ENCODE measurements around the gene ARL16. TPM values are rescaled to one million over a fixed set of nuclear protein-coding genes. Genes with fewer than 3 reads are reported as not detected.

The ARL16 gene
- total RNA-seq, 4 donors from 2014 or later, result 19.1 to 34.3 (median 27.9) TPM

DNA sequence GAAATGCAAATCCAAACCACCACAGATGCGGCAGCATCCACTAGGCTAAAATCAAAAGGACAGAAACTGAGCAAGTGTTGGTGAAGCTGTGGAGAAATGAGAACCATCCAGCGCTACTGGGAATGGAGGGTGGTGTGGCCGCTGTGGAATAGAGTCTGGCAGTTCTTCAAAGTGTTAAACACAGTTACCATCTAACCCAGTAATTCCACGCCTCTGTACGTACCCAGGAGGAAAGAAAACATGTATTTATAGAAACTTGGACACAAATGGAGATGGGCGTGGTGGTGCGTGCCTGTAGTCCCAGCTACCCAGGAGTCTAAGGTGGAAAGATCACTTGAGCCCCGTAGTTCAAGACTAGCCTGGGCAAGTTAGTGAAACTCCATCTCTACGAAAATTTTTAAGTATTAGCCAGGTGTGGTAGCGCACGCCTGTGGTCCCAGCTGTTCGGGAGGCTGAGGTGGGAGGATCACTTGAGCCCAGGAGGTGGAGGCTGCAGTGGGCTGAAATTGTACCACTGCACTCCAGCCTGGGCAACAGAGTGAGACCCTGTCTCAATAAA, 40.1 kb upstream of the ARL16 start:
- intact Hi-C loops (cut with DNase I), result no loop called here
- WGBS, 2 donors, result 19 to 29% methylated on average over 11 to 12 of the region's 12 CpGs
- peaks cover 21 to 73% (median 24%) of the 10 kb centered on the region in 3 donors for H3K4me1 ChIP-seq
- H3K36me3 ChIP-seq, result peaks cover 0 to 23% (median 0%) of the 10 kb centered on the region in 3 donors
- no peaks in the 10 kb centered on the region for H3K9me3 ChIP-seq
- H3K27me3 ChIP-seq, result peaks cover 0 to 12% (median 0%) of the 10 kb centered on the region in 4 donors
- H3K4me3 ChIP-seq, result peak overlapping the region in 1 of 4 donors; percentile 5
- H3K27ac ChIP-seq, result peak overlapping the region; percentile 72 to 91 (median 90)
- DNase-seq, result no peak
- peak in 2 of 4 donors; percentile 39 to 52 for TF ChIP-seq POLR2A (IDR thresholded peaks at IDR 0.05)
- TF ChIP-seq, protein P1, sequence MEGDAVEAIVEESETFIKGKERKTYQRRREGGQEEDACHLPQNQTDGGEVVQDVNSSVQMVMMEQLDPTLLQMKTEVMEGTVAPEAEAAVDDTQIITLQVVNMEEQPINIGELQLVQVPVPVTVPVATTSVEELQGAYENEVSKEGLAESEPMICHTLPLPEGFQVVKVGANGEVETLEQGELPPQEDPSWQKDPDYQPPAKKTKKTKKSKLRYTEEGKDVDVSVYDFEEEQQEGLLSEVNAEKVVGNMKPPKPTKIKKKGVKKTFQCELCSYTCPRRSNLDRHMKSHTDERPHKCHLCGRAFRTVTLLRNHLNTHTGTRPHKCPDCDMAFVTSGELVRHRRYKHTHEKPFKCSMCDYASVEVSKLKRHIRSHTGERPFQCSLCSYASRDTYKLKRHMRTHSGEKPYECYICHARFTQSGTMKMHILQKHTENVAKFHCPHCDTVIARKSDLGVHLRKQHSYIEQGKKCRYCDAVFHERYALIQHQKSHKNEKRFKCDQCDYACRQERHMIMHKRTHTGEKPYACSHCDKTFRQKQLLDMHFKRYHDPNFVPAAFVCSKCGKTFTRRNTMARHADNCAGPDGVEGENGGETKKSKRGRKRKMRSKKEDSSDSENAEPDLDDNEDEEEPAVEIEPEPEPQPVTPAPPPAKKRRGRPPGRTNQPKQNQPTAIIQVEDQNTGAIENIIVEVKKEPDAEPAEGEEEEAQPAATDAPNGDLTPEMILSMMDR (IDR thresholded peaks at IDR 0.05), result no peak

DNA sequence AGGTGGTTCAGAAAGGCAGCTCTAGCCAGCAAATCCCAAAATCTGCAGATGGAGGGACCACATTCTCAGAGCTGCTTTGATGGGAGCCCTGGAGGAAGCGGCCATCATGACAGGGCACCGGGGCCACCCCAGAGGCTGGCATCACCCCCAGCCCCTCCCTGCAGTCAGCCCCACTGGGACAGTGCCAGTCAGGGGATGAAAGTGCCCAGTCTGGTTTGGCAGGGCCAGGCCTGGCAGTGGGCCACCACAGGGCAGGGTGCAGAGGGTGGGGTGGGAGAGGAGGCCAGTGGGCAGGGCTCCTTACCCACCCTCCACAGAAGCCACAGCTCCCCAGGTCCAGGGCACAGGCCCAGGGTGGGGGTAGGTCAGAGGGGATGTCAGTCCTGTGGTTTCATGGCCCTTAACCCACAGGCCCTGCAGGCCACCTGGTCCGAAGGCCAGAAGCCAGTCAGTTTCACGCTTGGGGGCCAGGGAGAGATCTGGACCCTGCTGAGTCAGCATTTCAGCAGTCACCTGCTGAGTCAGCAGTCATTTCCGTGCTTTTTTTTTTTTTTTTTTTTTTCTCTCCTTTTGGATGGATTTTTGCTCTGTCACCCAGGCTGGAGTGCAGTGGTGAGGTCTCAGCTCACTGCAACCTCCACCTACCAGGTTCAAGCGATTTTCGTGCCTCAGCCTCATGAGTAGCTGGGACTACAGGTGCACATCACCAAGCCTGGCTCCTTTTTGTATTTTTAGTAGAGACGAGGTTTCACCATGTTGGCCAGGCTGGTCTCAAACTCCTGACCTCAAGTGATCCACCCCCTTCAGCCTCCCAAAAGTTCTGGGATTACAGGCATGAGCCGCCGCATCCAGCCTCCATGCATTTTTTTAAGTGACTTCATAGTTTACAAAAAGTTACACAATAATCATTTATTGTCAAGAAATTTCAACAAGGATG, 38.9 kb upstream of the ARL16 start:
- intact Hi-C loops (cut with DNase I), result no loop called here
- Histone ChIP-seq H3K36me3 (peaks cover 0 to 36% (median 0%) of the 10 kb centered on the region in 3 donors), H3K9me3 (no peaks in the 10 kb centered on the region), H3K27ac (peak overlapping the region; percentile 74 to 91 (median 90)), H3K4me1 (peaks cover 21 to 63% (median 24%) of the 10 kb centered on the region in 3 donors), H3K27me3 (peaks cover 0 to 10% (median 0%) of the 10 kb centered on the region in 4 donors), H3K4me3 (no peak overlapping the region)
- no peak for DNase-seq
- TF ChIP-seq, protein P1 (IDR thresholded peaks at IDR 0.05), result peak in 2 of 6 experiments; percentile 21 to 31
- no peak for TF ChIP-seq POLR2A (IDR thresholded peaks at IDR 0.05)
- 14 to 35% methylated on average over 8 to 9 of the region's 10 CpGs for WGBS, 2 donors

DNA sequence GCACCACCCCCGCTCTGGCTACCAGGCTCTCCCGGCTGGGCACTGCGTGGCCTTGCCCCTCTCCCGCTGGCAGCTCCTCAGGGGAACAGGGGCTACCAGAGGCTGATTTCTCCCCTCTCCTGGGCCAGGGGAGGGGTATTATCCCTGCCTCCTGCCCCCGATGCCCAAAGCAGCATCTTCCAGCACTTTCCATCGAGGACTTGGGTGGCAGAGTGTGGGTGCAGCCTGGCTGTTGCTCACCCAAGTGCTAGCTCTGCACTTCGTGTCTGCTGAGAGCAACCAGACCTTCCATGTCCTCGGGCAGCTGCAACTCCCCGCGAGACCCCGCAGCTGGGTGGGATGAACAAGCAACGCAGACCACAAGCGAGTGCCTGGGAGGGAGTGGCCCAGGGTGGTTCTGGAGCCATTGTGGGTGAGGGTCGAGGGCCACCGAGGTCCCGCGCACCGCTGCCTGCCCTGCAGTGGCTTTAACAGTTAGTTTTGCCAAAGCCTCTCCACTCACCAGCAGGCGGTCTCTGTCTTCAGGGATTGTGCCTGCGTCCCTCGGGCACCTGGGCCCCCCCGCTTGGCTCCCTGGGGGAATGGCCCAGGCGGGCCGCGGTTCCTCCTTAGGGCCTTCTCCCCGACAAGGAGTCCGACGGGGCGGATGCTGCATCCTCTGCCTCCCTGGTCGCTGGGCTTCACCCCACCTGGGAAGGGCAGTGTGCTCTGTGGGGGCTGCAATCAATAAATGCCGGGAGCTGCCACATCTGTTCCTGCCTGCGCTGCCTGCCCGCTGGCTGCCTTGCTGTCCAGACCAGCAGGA, 36.9 kb upstream of the ARL16 start:
- TF ChIP-seq POLR2A (IDR thresholded peaks at IDR 0.05), result no peak
- TF ChIP-seq, protein P1 (IDR thresholded peaks at IDR 0.05), result no peak
- Histone ChIP-seq H3K27me3 (peaks cover 0 to 10% (median 0%) of the 10 kb centered on the region in 4 donors), H3K4me1 (peaks cover 21 to 59% (median 24%) of the 10 kb centered on the region in 3 donors), H3K36me3 (peaks cover 0 to 56% (median 0%) of the 10 kb centered on the region in 3 donors), H3K4me3 (no peak overlapping the region), H3K9me3 (no peaks in the 10 kb centered on the region), H3K27ac (peak overlapping the region in 3 of 4 donors; percentile 90 to 91 (median 91))
- no peak for DNase-seq
- intact Hi-C loops (cut with DNase I), result no loop called here
- 75 to 97% methylated on average over 6 to 10 of the region's 33 CpGs for WGBS, 2 donors

DNA sequence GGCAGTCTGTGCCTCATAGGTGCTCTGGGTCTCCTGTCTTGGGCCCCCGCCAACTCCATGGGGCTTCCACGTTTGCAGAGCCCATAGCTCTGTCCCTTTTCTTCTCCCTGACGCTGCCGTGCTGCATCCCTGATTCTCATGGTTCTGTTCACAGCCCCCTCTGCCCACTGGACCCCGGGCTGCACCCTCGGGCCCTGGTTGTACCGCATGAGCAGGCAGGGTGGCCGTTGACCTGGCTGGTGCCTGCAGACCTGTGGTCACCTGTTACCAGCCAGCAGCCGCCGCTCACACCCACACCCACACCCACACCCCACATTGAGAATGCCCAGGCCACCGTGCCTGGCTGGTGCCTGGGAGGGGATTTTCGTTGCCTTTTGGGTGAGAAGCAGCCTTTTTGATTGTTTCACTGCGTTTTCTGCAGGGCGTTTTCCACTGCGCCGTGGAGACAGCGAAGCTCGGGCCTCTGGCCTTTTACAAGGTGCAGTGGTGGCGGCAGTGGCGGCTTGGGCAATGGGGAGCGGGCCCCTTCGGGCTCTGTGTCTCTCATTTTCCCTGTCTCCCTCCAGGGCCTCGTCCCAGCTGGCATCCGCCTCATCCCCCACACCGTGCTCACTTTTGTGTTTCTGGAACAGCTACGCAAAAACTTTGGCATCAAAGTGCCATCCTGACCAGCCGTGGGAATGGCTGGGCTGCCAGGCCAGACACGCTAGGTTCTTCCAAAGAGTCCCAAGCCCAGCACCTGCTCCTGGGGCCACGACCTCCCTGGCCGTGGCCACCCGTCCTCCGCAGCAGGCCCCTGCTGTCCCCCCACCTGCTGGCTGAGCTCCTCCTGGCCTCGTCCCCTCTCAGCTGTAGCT, 36.0 kb upstream of the ARL16 start:
- no peak overlapping the region for H3K4me3 ChIP-seq
- TF ChIP-seq, protein P1 (IDR thresholded peaks at IDR 0.05), result no peak
- TF ChIP-seq POLR2A (IDR thresholded peaks at IDR 0.05), result no peak
- DNase-seq, result no peak
- H3K4me1 ChIP-seq, result peaks cover 21 to 59% (median 24%) of the 10 kb centered on the region in 3 donors
- 86 to 89% methylated on average over 18 to 25 of the region's 33 CpGs for WGBS, 2 donors
- intact Hi-C loops (cut with DNase I), result no loop called here
- H3K27ac ChIP-seq, result no peak overlapping the region
- H3K36me3 ChIP-seq, result peaks cover 0 to 64% (median 0%) of the 10 kb centered on the region in 3 donors
- H3K9me3 ChIP-seq, result no peaks in the 10 kb centered on the region
- peaks cover 0 to 6% (median 0%) of the 10 kb centered on the region in 4 donors for H3K27me3 ChIP-seq

Measured in esophagus squamous epithelium (tissue), 5 donors.